OCI-LY1 (cell line): Measurements from ENCODE around the gene FAM13A.

Source experiments
- H2AFZ ChIP-seq: fragments of 200-600 bp; sonication (generic), shearing (Covaris generic); 2 replicates; pipeline ENCODE4 v1.6.0; 2014; ENCODE audit warnings: antibody characterized with exemption, mild to moderate bottlenecking, low read length
- H3F3A ChIP-seq: fragments of 200-600 bp; sonication (generic), shearing (Covaris generic); 2 replicates; pipeline ENCODE4 v1.6.0; 2014; ENCODE audit warnings: mild to moderate bottlenecking, antibody characterized with exemption, low read length, moderate library complexity; ENCODE audit not compliant: insufficient read depth
- H3K27ac ChIP-seq: fragments of 200-600 bp; sonication (generic); 2 replicates; pipeline ENCODE4 v1.5.1; 2014; ENCODE audit warnings: low read length, mixed run types, mild to moderate bottlenecking, low read depth; ENCODE audit not compliant: poor library complexity, severe bottlenecking
- H3K27me3 ChIP-seq: fragments of 200-600 bp; sonication (generic); 2 replicates; pipeline ENCODE4 v1.6.0; 2014; ENCODE audit warnings: antibody characterized with exemption, mild to moderate bottlenecking, low read length, moderate library complexity; ENCODE audit not compliant: insufficient read depth
- H3K36me3 ChIP-seq: fragments of 200-600 bp; sonication (generic); 2 replicates; pipeline ENCODE4 v1.6.1; 2014; ENCODE audit warnings: mild to moderate bottlenecking, antibody characterized with exemption, low read length, moderate library complexity, mixed read lengths; ENCODE audit not compliant: insufficient read depth
- H3K4me1 ChIP-seq: fragments of 200-600 bp; sonication (generic); 2 replicates; pipeline ENCODE4 v1.5.1; 2014; ENCODE audit warnings: mild to moderate bottlenecking, low read length, moderate library complexity; ENCODE audit not compliant: insufficient read depth, severe bottlenecking
- H3K4me2 ChIP-seq: fragments of 200-600 bp; sonication (generic), shearing (Covaris generic); 2 replicates; pipeline ENCODE4 v1.6.1; 2014; ENCODE audit warnings: low read length
- H3K4me3 ChIP-seq: fragments of 200-600 bp; sonication (generic); 2 replicates; pipeline ENCODE4 v1.5.1; 2014; ENCODE audit warnings: low read length, low read depth, mild to moderate bottlenecking, mixed read lengths; ENCODE audit not compliant: poor library complexity, severe bottlenecking
- H3K79me2 ChIP-seq: fragments of 200-600 bp; shearing (Covaris generic); 2 replicates; pipeline ENCODE4 v1.6.1; 2016; ENCODE audit warnings: mixed run types, low read length, mixed read lengths; ENCODE audit not compliant: insufficient read depth
- H3K9ac ChIP-seq: fragments of 200-600 bp; sonication (generic), shearing (Covaris generic); 2 replicates; pipeline ENCODE4 v1.6.1; 2014; ENCODE audit warnings: mild to moderate bottlenecking, low read length, mixed read lengths
- H3K9me2 ChIP-seq: fragments of 200-600 bp; sonication (generic), shearing (Covaris generic); 2 replicates; pipeline ENCODE4 v1.6.1; 2014; ENCODE audit warnings: low read depth, mild to moderate bottlenecking, low read length, mixed read lengths
- H3K9me3 ChIP-seq: fragments of 200-600 bp; shearing (Covaris generic); 2 replicates; pipeline ENCODE4 v1.6.1; 2014; ENCODE audit warnings: low read length, mixed read lengths
- H4K20me1 ChIP-seq: fragments of 200-600 bp; sonication (generic), shearing (Covaris generic); 2 replicates; pipeline ENCODE4 v1.6.0; 2016; ENCODE audit warnings: mild to moderate bottlenecking, low read length; ENCODE audit not compliant: insufficient read depth
- CTCF ChIP-seq: fragments of 200-600 bp; sonication (generic), shearing (Covaris generic); IDR thresholded peaks from 2 replicates; pipeline ENCODE4 v1.5.1; 2017; ENCODE audit warnings: mild to moderate bottlenecking, antibody characterized with exemption, low read length, moderate library complexity, mixed read lengths
- EZH2 ChIP-seq: fragments of 200-600 bp; sonication (generic), shearing (Covaris generic); IDR thresholded peaks from 2 replicates; pipeline ENCODE4 v1.8.0; 2017; ENCODE audit warnings: borderline replicate concordance, mixed run types, mild to moderate bottlenecking, antibody characterized with exemption, low read length, moderate library complexity, mixed read lengths

The FAM13A gene

GRCh38 chr4:89056953-89057398, at the start of gene FAM13A:
TSS of gene FAM13A (minus strand) at chr4:89057185. CDS start at chr4:89056964, 221 bp downstream.
- no peaks in the 10 kb centered on the region for H3F3A ChIP-seq
- no peak within 1 kb of the TSS for H3K4me2 ChIP-seq

GRCh38 chr4:89105726-89106125, 48.7 kb upstream of the FAM13A start:
- Histone ChIP-seq H3F3A (no peaks in the 10 kb centered on the region), H3K4me2 (no peak overlapping the region), H3K9ac (no peak overlapping the region), H2AFZ (no peak overlapping the region), H4K20me1 (no peaks in the 10 kb centered on the region), H3K9me3 (peaks cover 5% of the 10 kb centered on the region; the same call in 1 of the 2 replicates), H3K27me3 (no peaks in the 10 kb centered on the region), H3K4me1 (peaks cover 4% of the 10 kb centered on the region), H3K9me2 (no peaks in the 10 kb centered on the region), H3K27ac (no peak overlapping the region), H3K79me2 (no peaks in the 10 kb centered on the region), H3K36me3 (no peaks in the 10 kb centered on the region), H3K4me3 (no peak overlapping the region)
- TF ChIP-seq CTCF (no peak), EZH2 (no peak)

More at GRCh38 chr4:89056953-89057398, at the start of gene FAM13A:
- Histone ChIP-seq H3K36me3 (no peaks in the 10 kb centered on the region), H3K4me3 (no peak within 1 kb of the TSS), H3K4me1 (no peaks in the 10 kb centered on the region), H3K27me3 (no peaks in the 10 kb centered on the region), H3K9me2 (no peaks in the 10 kb centered on the region), H3K27ac (no peak within 1 kb of the TSS), H3K9ac (no peak within 1 kb of the TSS), H4K20me1 (no peaks in the 10 kb centered on the region), H3K79me2 (no peaks in the 10 kb centered on the region), H2AFZ (no peak within 1 kb of the TSS), H3K9me3 (no peaks in the 10 kb centered on the region)
- TF ChIP-seq EZH2: no peak
- TF ChIP-seq CTCF: no peak

GRCh38 chr4:89101256-89102161, 44.5 kb upstream of the FAM13A start:
- H3K36me3 ChIP-seq: no peaks in the 10 kb centered on the region
- TF ChIP-seq EZH2: no peak
- TF ChIP-seq CTCF: no peak
- no peaks in the 10 kb centered on the region for H3K9me3 ChIP-seq
- no peak overlapping the region for H3K9ac ChIP-seq
- H3K27me3 ChIP-seq: no peaks in the 10 kb centered on the region
- no peaks in the 10 kb centered on the region for H3K4me1 ChIP-seq
- H3K27ac ChIP-seq: no peak overlapping the region
- H3K79me2 ChIP-seq: no peaks in the 10 kb centered on the region
- no peaks in the 10 kb centered on the region for H4K20me1 ChIP-seq
- H3K9me2 ChIP-seq: no peaks in the 10 kb centered on the region
- H2AFZ ChIP-seq: no peak overlapping the region
- H3K4me3 ChIP-seq: no peak overlapping the region
- no peaks in the 10 kb centered on the region for H3F3A ChIP-seq
- no peak overlapping the region for H3K4me2 ChIP-seq
